HCT116 (cell line): ENCODE measurements around the gene MBD1. TPM values are rescaled to one million over a fixed set of nuclear protein-coding genes. Genes with fewer than 3 reads are reported as not detected.

Source experiments
- ATAC-seq: fragments of 200-7000 bp; cut with Tn5 transposase; 2 replicates; pipeline ENCODE4 v1.9.1; 2020; ENCODE audit warnings: mild to moderate bottlenecking, moderate library complexity
- BruUV-seq: library from RNA; stranded (reverse); fragments of 400-500 nt; replicated peaks from 2 replicates; lab custom pipeline; 2021; lab: Mats Ljungman, UMichigan
- CTCF ChIA-PET: fragments of 300-600 bp; sonication (Branson Sonifier 250); formaldehyde crosslinking; loops from one replicate; lab custom pipeline; 2021; ENCODE audit warnings: antibody characterized with exemption; lab: Charles Lee
- POLR2A ChIA-PET: fragments of 300-600, 350-600 bp; sonication (Branson Sonifier 250); formaldehyde crosslinking; loops from one replicate; lab custom pipeline; 2021; ENCODE audit warnings: antibody characterized with exemption; lab: Charles Lee
- RAD21 ChIA-PET, 2 experiments: fragments of 300-600 bp; sonication (Branson Sonifier 250); formaldehyde crosslinking; loops; one replicate each; lab custom pipeline; 2023; ENCODE audit warnings: low total read pairs in 2 of 2; ENCODE audit not compliant: uncharacterized antibody in 2 of 2, unreplicated experiment in 2 of 2, low non-redundant PET in 1 of 2; lab: Charles Lee
- DNase-seq: peaks from one replicate; pipeline ENCODE4 v3.0.0-alpha.2; 2010; ENCODE audit warnings: low read depth, low spot score
- H2AFZ ChIP-seq: fragments of 200-600 bp; shearing (Covaris generic), sonication (generic); 2 replicates; pipeline ENCODE4 v1.6.1; 2017; ENCODE audit warnings: low read depth, mixed run types, mixed read lengths, antibody characterized with exemption, low read length; ENCODE audit not compliant: poor library complexity, severe bottlenecking
- H3K27ac ChIP-seq: 2 replicates; pipeline ENCODE4 v1.5.1; 2012; ENCODE audit warnings: low read depth, low read length
- H3K27me3 ChIP-seq: fragments of 200-600 bp; sonication (generic); 2 replicates; pipeline ENCODE4 v1.6.1; 2016; ENCODE audit warnings: mixed run types, low read length, mixed read lengths; ENCODE audit not compliant: insufficient read depth
- H3K36me3 ChIP-seq, 2 experiments: fragments of 200-500 bp in 1 of 2; fragments of 200-600 bp in 1 of 2; sonication (Bioruptor generic) in 1 of 2; sonication (generic) in 1 of 2; 2 replicates each; pipeline versions ENCODE4 v1.5.1 to v1.6.1; 2014 to 2016; ENCODE audit warnings: low read length in 2 of 2, inconsistent platforms in 1 of 2, mixed read lengths in 1 of 2, mixed run types in 1 of 2; ENCODE audit not compliant: insufficient read depth in 2 of 2, control insufficient read depth in 1 of 2
- H3K4me1 ChIP-seq, 2 experiments: fragments of 200-600 bp in 1 of 2; sonication (generic) in 1 of 2; 2 replicates each; pipeline versions ENCODE4 v1.5.1 to v1.6.1; 2012 to 2017; ENCODE audit warnings: low read length in 2 of 2, inconsistent platforms in 1 of 2, mild to moderate bottlenecking in 1 of 2, mixed read lengths in 1 of 2, mixed run types in 1 of 2, moderate library complexity in 1 of 2; ENCODE audit not compliant: insufficient read depth in 2 of 2, control insufficient read depth in 1 of 2
- H3K4me2 ChIP-seq: fragments of 200-600 bp; sonication (generic); 2 replicates; pipeline ENCODE4 v1.6.1; 2017; ENCODE audit warnings: mixed run types, low read length, mixed read lengths
- H3K4me3 ChIP-seq, 2 experiments: fragments of 200-600 bp in 1 of 2; sonication (generic) in 1 of 2; replicated peaks in 1 of 2; 2 replicates each; pipeline ENCODE4 v1.5.1; 2011 to 2016; ENCODE audit warnings: low read length in 2 of 2, control low read depth in 1 of 2, low read depth in 1 of 2, mild to moderate bottlenecking in 1 of 2, mixed read lengths in 1 of 2, mixed run types in 1 of 2
- H3K79me2 ChIP-seq: fragments of 200-600 bp; sonication (generic); 2 replicates; pipeline ENCODE4 v1.6.1; 2017; ENCODE audit warnings: mild to moderate bottlenecking, mixed run types, low read length, moderate library complexity, mixed read lengths; ENCODE audit not compliant: insufficient read depth
- H3K9ac ChIP-seq: fragments of 200-600 bp; sonication (generic); 2 replicates; pipeline ENCODE4 v1.6.1; 2016; ENCODE audit warnings: low read length, mixed read lengths
- H3K9me2 ChIP-seq: fragments of 200-600 bp; sonication (generic), shearing (Covaris generic); 2 replicates; pipeline ENCODE4 v1.6.1; 2017; ENCODE audit warnings: mixed run types, mild to moderate bottlenecking, moderate library complexity; ENCODE audit not compliant: insufficient read depth
- H3K9me3 ChIP-seq, 2 experiments: fragments of 200-500 bp in 1 of 2; fragments of 200-600 bp in 1 of 2; sonication (Bioruptor generic) in 1 of 2; sonication (generic) in 1 of 2; 2 replicates each; pipeline ENCODE4 v1.6.1; 2014 to 2017; ENCODE audit warnings: low read length in 2 of 2, mixed read lengths in 2 of 2, inconsistent platforms in 1 of 2, low read depth in 1 of 2, mild to moderate bottlenecking in 1 of 2, mixed run types in 1 of 2, moderate library complexity in 1 of 2; ENCODE audit not compliant: control insufficient read depth in 1 of 2, insufficient read depth in 1 of 2
- H4K20me1 ChIP-seq: fragments of 200-600 bp; sonication (generic), shearing (Covaris generic); 2 replicates; pipeline ENCODE4 v1.6.1; 2017; ENCODE audit warnings: mixed run types, mild to moderate bottlenecking, moderate library complexity; ENCODE audit not compliant: insufficient read depth
- ELF1 ChIP-seq: IDR thresholded peaks from 2 replicates; pipeline ENCODE4 v1.6.1; 2012; ENCODE audit warnings: low read depth, borderline replicate concordance
- JUND ChIP-seq: IDR thresholded peaks from 2 replicates; pipeline ENCODE4 v1.6.1; 2012
- SRF ChIP-seq: IDR thresholded peaks from 2 replicates; pipeline ENCODE4 v1.6.1; 2012; ENCODE audit warnings: low read depth
- ZFX ChIP-seq: fragments of 450-650 bp; IDR thresholded peaks from 2 replicates; pipeline ENCODE4 v1.6.1; 2017
- ZNF274 ChIP-seq: fragments of 200-500 bp; sonication (Bioruptor generic); IDR thresholded peaks from 2 replicates; pipeline ENCODE4 v1.6.1; 2014; ENCODE audit warnings: mild to moderate bottlenecking, low read depth, low read length, inconsistent platforms
- intact Hi-C: fragments of 100-400 bp; cut with micrococcal nuclease; formaldehyde crosslinking; loops from 2 replicates; pipeline ENCODE4 v1.10.0; 2022
- total RNA-seq: library from RNA; stranded (reverse); gene quantifications from one replicate; pipeline ENCODE4 v1.2.1, GENCODE V29; 2021; ENCODE audit not compliant: unreplicated experiment
- TF ChIP-seq, protein P1 (sequence below): IDR thresholded peaks from 2 replicates; pipeline ENCODE4 v1.6.1; 2012; ENCODE audit warnings: low read depth

Gene MBD1
- total RNA-seq, 1 experiment from 2014 or later, result 63.9 TPM

DNA sequence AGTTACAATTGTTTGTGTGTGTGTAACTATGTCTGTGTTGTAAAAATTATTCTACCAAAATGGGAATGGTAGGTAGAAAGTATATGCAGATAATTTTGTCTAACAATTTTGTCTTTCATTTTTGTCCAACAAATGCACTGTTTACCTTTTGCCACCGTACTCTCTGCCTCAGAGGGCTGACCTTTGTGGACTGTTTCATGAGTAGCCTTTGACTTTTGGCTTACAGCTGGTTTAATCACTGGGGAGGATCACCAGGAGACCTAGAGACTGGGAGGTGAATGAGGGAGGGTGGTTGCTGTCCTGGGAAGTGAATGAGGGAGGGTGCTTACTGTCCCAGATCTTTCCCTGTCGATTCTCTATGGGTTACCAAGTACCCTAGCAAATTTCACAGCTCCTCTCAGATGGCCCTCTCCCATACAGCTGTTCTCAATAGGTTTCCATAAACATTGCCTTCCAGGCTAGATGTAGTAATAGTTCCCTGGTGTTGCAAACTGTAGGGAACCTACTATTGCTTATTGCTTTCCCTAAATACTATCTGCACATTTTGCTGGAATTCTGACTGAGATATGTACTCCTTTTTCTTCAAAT lies 32.6 kb upstream of the MBD1 start:
- Histone ChIP-seq H3K27ac (no peak overlapping the region), H4K20me1 (no peaks in the 10 kb centered on the region), H3K36me3 (no peaks in the 10 kb centered on the region), H3K9me3 (no peaks in the 10 kb centered on the region)
- ATAC-seq, result no peak
- POLR2A ChIA-PET, result no interaction called here
- no peak for TF ChIP-seq SRF
- TF ChIP-seq, protein P1, sequence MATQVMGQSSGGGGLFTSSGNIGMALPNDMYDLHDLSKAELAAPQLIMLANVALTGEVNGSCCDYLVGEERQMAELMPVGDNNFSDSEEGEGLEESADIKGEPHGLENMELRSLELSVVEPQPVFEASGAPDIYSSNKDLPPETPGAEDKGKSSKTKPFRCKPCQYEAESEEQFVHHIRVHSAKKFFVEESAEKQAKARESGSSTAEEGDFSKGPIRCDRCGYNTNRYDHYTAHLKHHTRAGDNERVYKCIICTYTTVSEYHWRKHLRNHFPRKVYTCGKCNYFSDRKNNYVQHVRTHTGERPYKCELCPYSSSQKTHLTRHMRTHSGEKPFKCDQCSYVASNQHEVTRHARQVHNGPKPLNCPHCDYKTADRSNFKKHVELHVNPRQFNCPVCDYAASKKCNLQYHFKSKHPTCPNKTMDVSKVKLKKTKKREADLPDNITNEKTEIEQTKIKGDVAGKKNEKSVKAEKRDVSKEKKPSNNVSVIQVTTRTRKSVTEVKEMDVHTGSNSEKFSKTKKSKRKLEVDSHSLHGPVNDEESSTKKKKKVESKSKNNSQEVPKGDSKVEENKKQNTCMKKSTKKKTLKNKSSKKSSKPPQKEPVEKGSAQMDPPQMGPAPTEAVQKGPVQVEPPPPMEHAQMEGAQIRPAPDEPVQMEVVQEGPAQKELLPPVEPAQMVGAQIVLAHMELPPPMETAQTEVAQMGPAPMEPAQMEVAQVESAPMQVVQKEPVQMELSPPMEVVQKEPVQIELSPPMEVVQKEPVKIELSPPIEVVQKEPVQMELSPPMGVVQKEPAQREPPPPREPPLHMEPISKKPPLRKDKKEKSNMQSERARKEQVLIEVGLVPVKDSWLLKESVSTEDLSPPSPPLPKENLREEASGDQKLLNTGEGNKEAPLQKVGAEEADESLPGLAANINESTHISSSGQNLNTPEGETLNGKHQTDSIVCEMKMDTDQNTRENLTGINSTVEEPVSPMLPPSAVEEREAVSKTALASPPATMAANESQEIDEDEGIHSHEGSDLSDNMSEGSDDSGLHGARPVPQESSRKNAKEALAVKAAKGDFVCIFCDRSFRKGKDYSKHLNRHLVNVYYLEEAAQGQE, result no peak
- no peak for TF ChIP-seq ZNF274
- no peak for TF ChIP-seq ZFX
- TF ChIP-seq, all 23 proteins: peak for 0
- no TSS peak for BruUV-seq
- H3K9me2 ChIP-seq, result no peaks in the 10 kb centered on the region
- RAD21 ChIA-PET, result no interaction called here
- no peaks in the 10 kb centered on the region for H3K4me1 ChIP-seq
- no peak overlapping the region for H3K4me2 ChIP-seq
- H3K79me2 ChIP-seq, result no peaks in the 10 kb centered on the region
- H3K9ac ChIP-seq, result no peak overlapping the region
- CTCF ChIA-PET, result no interaction called here
- no peaks in the 10 kb centered on the region for H3K27me3 ChIP-seq
- no peak overlapping the region for H2AFZ ChIP-seq
- DNase-seq, result no peak
- intact Hi-C loops, result no loop called here
- no peak overlapping the region for H3K4me3 ChIP-seq

DNA sequence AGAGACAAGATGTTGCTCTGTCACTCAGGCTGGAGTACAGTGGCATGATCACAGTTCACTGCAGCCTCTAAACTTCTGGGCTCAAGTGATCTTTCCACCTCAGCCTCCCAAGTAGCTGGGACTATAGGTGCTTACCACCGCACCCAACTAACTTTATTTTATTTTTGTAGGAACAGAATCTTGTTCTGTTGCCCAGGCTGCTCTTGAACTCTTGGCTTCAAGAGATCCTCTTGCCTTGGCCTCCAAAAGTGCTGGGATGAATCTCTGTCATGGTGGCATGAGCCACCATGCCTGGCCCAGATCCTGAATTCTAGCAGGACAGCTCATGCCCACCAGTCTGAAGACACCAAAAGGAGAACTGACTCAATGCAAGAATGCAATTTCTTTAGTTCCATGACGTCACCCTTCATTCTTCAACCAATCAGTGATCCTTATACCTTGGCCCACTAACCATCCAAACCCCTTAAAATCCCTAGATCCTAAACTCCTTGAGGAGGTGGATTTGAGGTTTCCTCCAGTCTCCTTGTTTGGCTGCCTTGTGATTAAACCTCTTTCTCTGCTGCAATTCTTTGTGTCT lies 31.8 kb upstream of the MBD1 start:
- RAD21 ChIA-PET, result no interaction called here

More for the DNA sequence above, 31.8 kb upstream of the MBD1 start:
- ATAC-seq, result no peak
- Histone ChIP-seq H3K9me3 (no peaks in the 10 kb centered on the region), H2AFZ (no peak overlapping the region), H3K9me2 (no peaks in the 10 kb centered on the region), H3K9ac (no peak overlapping the region), H3K79me2 (no peaks in the 10 kb centered on the region), H3K4me2 (no peak overlapping the region), H3K36me3 (no peaks in the 10 kb centered on the region), H3K27me3 (no peaks in the 10 kb centered on the region), H4K20me1 (no peaks in the 10 kb centered on the region), H3K4me3 (no peak overlapping the region), H3K4me1 (no peaks in the 10 kb centered on the region), H3K27ac (no peak overlapping the region)
- TF ChIP-seq ELF1 (no peak), JUND (no peak)
- CTCF ChIA-PET, result no interaction called here
- no TSS peak for BruUV-seq
- POLR2A ChIA-PET, result no interaction called here
- intact Hi-C loops, result no loop called here
- DNase-seq, result no peak
